ENCODE results near the gene HLTF.

HLTF gene

DNA sequence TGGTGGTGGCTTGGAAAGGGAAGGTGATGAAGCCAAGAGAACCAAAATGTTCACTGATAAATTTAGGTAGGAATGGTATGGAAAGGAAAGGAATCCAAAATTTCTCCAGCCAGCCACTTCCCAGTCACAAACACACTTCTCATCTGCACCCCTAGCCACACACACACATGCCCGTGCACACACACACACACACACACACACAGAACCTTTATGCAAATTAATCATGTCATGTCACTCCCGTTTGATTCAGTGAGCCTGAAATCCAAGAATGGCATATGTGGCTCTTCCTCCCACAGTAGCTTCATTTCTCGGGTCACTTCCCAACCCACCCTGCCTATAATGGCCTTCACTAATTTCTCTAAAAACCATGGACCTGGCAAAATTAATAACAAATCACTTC, 3.1 kb upstream of the HLTF start:
- DNase-seq (ENCODE audit: low read depth in 2 of 2) = no peak

DNA sequence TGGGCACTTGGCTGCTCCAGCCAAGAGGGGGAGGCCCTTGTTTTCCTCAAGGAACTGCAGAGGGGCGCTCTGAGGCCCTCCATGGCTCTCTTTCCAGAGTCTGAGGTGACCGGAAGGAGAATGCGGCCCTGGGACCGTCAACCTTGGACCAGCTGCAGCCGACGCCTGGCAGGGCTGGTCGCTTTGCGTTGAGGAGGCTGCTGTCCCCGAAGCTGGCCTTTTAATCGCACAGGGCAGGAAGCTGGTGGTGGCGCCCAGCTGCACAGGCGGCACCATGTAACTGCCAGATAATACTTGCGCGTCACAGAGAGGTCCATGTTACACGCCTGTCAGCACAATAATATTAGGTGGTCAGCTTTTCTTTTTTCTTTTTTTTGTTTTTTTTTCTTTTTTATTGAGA, 875 bp upstream of the HLTF start:
- no peak for DNase-seq (ENCODE audit: low read depth in 2 of 2)

DNA sequence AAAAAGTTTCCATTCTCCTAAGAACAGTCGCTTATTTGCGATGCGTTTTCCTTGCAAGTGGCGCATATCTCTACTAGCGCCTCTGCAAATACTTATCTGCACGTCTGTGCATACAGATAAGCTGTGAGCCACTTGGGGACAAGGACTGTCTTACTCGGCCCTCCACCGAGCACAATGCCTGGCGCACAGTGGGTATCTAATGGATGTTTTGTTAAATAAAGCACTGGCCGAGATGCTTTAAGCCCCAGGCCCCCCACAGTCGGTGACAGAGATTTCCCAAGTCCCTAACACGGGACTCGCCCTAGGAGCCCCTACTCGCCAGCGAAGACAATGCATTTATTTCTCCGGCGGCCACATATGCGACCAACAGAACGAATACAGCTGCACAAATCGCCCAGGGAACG, 503 bp downstream of the HLTF start:
- DNase-seq (ENCODE audit: low read depth in 2 of 2) = no peak

DNA sequence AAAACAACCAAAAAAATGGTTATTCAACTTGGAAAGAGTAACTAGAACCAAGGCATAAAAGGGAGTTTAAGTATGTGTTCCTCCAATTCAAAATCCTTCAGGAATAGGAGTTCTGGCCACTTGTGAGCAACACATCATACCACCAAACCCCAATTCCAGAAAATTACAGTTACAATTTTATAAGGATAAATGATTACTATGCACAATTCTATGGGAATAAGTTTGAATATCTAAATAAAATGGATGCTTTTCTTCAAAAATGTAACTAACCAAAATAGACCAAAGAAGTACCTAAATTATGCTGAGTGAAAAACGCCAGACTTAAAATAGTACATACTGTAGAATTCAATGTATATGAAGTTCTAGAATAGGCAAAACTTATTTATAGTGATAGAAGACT, 4.6 kb downstream of the HLTF start:
- DNase-seq (ENCODE audit: low read depth in 2 of 2) = no peak

- no peak for DNase-seq (ENCODE audit: low read depth in 2 of 2)
Observed at GRCh38 chr3:149080699-149081091, 5.6 kb downstream of the HLTF start.

DNA sequence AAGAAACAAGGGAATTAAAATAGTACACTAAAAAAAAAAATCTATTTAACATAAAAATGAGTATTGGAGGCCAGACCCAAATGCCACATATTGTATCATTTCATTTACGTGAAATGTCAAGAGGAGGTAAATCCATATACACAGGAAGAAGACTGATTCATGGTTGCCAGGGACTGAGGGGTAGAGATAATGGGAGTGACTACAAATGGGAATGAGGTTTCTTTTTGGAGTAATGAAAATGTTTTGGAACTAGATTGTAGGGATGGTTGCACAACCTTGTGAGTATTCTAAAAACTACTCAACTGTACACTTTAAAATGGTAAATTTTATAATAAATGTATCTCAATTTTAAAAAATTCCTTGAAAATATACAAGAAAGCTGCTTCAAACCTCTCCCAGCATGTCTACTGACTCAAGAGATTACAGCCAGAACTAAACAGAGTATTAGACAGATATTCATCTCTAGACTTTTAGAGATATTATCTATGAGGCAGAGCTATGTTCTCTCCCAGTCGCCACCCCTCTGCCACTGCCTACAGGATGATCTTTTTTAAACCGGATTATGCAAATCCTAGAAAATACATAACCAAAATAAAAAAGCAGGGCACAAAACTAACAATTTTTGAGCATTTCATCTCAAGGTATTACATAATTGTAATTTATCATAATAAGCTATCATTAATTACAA, 6.2 kb downstream of the HLTF start:
- no peak for DNase-seq (ENCODE audit: low read depth in 2 of 2)

- no peak for DNase-seq (ENCODE audit: low read depth in 2 of 2)
Observed at GRCh38 chr3:149077628-149078027, 8.7 kb downstream of the HLTF start.

DNA sequence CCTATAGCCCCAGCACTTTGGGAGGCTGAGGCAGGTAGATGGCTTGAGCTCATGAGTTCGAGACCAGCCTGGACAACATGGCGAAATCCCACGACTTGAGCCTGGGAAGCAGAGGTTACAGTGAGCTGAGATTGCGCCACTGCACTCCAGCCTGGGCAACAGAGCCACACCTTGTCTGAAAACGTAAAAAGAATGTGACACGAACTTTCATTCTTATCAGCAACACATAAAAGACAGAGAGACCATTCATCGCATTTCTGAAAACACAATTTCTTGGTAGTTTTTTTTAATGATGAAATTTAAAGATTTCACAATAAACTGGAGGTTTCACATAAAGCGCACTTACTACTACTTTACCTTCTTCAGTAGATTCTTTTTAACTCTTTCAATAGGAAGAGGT, 18.4 kb downstream of the HLTF start:
- no peak for DNase-seq (ENCODE audit: low read depth in 2 of 2)

GRCh38 chr3:149061776-149062175, 24.6 kb downstream of the HLTF start:
- no peak for DNase-seq (ENCODE audit: low read depth in 2 of 2)

- DNase-seq (ENCODE audit: low read depth in 2 of 2) = no peak
Observed at GRCh38 chr3:149058602-149059001, 27.7 kb downstream of the HLTF start.

DNA sequence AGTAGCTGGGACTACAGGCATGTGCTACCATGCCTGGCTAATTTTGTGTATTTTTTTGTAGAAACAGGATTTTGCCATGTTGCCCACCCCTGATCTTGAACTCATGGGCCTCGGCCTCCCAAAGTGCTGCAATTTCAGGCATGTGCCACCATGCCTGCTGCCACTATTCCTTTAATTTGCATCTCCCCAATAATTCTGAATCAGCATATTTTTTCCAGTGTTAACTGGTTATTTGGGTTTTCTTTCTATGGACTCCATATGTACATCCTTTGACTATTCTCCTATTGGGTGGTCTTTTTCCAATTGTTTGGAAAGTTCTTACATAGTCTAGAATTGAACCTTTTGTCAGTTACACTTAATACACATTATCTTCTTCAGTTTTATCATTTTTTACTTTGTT, 28.1 kb downstream of the HLTF start:
- no peak for DNase-seq (ENCODE audit: low read depth in 2 of 2)

DNA sequence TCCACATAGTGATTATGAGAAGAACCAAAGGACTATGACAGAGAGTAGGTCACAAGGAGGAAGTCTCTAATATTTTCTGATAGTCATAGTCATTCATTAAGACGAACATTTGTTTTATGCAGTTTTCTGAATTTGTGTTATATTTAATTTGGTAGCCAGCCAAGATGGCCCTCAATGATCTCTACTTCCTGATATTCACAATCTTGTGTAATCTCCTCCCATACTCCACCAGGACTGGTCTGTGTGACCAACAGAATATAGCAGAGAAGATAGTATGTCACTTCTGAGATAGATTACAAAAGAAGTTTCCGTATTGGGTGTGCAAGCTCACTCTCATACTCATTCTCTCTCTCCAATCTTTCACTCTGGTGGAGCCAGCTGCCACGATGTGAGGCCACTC, 30.8 kb downstream of the HLTF start:
- no peak for DNase-seq (ENCODE audit: low read depth in 2 of 2)

DNA sequence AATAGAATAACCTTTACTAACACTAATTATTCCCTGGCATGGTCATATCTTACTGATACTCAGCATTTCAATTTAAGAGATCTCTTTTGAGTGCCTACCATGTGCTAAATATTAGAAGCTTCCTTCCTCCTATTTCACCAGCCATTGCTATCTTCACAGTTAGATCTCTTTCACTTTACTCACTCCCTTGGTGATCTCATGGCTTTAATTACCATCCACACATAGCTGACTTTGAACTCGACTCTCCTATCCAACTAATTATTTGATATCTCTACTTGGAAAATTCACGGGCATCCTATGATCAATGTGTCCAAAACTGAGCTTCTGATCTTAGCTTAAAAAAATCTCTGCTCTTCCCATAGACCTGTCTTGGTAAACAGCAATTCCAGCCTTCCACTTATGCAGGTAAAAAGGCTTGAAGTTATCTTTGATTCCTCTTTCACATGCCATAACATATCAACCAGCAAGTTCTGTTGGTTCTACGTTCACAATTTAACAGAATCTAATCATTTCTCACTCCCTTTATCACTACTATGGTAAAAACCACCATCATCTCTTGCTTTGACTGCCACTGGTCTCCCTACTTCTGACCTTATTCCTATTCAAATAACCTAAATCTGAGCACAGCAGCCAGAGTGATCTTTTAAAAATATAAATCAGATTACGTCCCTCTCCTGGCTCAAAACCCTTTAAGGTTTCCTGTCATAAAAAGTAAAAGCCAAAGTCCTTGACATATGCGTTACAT, 41.8 kb downstream of the HLTF start:
- no peak for DNase-seq (ENCODE audit: low read depth in 2 of 2)

- no peak for DNase-seq (ENCODE audit: low read depth in 2 of 2)
Observed at GRCh38 chr3:149042789-149043386, 43.4 kb downstream of the HLTF start.

- DNase-seq (ENCODE audit: low read depth in 2 of 2) = no peak
Observed at GRCh38 chr3:149038322-149038721, 48.0 kb downstream of the HLTF start.

DNA sequence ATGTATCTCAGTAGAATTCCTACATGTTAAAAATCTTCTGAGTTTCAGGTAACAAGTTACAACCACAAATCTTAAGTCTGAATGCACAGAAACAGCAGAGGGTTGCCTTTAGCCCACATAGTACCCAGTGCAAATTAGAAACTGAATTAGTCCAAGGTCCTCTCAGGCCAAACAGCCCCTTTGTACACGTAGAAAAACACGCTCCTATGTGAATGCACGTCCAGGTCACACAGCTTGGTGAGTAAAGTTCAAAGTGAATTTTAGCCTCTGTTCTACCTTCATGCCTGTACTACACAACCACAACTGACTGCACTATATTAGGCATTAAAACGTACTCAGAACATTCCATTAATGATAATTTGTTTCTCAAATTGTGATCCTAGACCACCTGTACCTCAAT, 48.6 kb downstream of the HLTF start:
- DNase-seq (ENCODE audit: low read depth in 2 of 2) = no peak

DNA sequence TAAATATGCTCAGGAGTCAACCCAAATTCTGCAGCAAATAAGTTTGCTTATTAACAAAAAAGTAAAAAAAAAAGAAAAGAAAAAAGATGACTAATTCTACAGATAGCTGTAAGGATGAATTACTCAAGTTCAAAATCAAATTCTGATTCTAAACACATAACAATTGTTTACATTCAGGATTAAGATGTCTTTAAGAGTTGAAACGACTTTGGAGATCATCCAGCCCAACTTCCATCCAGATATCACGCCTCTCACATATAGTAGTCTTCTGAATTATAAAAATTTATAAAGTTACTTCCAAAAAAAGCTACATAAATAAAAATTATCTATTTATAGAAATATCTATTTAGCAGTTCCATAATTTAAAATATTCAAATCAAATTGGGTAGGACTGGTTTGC, 55.2 kb downstream of the HLTF start:
- DNase-seq (ENCODE audit: low read depth in 2 of 2) = no peak

- no peak for DNase-seq (ENCODE audit: low read depth in 2 of 2)
Observed at GRCh38 chr3:149026718-149027117, 59.6 kb downstream of the HLTF start.

DNA sequence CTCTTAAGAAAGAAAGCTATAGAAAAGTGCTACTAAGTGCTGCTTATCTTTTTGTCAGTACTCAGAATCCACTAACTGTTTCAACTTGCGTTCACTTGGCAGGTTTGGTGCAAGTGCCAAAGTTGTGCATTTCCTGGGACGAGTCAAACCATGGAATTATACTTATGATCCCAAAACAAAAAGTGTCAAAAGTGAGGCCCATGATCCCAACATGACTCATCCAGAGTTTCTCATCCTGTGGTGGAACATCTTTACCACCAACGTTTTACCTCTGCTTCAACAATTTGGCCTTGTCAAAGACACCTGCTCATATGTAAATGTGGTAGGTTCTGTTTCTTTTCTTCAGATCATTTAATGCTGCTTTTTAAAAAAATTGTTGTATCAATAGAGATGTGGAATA, 62.4 kb downstream of the HLTF start:
- no peak for DNase-seq (ENCODE audit: low read depth in 2 of 2)

GRCh38 chr3:149021830-149022229, 64.5 kb downstream of the HLTF start:
- DNase-seq (ENCODE audit: low read depth in 2 of 2) = no peak

DNA sequence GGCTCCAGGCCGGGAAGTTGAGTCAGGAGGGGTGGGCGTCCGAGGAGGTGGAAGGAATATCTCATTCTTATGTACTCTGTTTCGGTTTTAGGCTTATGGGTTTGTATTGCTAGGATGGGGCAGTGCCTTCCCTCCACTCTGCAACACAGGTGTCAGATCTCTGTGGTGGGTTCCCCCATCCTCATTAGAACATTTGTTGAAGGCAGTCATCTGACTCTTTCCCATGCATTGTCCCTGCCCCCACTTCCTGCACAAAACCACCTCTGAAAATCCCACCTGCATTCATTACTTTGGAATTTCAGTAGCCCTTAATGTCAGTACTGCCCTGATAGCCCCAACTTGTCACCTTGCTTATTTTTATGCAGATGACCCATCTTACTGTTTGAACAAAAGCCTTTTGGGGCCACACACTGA, 65.5 kb downstream of the HLTF start:
- DNase-seq (ENCODE audit: low read depth in 2 of 2) = no peak

- no peak for DNase-seq (ENCODE audit: low read depth in 2 of 2)
Observed at GRCh38 chr3:149020196-149020838, 66.0 kb downstream of the HLTF start.

DNA sequence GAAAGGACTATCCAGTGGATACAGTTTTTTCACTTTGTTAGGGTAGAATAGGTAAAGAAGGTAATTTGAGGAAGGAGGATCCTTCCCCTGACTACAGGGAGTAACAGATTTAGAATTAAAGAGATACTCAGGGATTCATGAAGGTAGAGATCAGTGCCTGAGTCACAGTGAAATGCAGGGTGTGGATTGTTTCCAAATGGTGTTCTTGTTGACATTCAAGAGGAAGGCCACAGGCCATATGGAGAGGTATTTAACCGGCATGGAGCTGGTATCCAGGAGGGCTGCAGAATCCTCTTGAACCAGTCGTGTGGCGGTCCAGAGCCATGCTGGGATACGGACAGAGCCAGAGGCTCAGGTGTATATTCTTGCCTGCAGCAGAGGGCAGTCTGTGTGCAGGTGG, 66.8 kb downstream of the HLTF start:
- no peak for DNase-seq (ENCODE audit: low read depth in 2 of 2)
